COR-L47 (cell line): Measurements from ENCODE around the gene CNTNAP4.
A peak's percentile ranks its signal among the peaks of the same experiment; 100 is the strongest.

Experiments used
- DNase-seq: peaks from one replicate; lab custom pipeline; 2025; lab: John Stamatoyannopoulos, UW

The CNTNAP4 gene

DNA sequence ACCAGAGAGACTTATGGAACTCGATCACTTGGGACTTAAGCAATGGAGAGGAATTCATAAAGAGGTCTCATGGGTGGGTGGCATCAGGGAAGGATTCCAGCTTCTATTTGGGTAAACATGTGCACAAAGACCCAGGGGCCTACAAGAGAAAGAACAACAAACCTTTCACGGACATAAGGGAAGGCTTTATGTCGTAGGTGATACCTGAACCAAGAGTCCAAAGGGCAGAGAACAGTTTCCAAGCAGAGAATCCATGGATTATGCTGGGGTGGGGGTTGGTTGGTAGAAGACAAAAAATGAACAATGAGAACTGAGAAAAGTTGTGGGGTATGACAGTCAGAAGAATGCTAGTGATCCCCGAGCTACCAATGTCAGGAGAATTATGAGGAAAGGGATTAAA lies 119.8 kb downstream of the CNTNAP4 start:
- DNase-seq: no peak

DNA sequence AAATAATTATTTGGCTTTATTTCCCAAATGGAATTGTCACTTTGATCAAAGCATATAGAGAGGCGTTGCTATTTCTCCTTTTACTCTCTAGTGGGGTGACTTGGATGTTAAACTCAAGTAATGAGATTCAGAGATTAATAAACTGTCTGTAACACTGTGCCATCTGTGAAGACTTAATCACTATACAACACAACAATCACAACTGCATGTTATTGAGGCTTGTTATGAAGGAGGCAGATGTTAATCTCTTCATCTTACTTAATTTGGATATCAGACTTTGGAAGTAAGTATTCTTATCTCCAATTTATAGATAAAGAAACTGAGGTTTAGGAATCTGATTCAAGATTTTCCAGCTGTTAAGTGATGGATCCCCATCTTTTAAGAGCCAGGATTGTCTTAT lies 132.5 kb downstream of the CNTNAP4 start:
- DNase-seq: no peak

DNA sequence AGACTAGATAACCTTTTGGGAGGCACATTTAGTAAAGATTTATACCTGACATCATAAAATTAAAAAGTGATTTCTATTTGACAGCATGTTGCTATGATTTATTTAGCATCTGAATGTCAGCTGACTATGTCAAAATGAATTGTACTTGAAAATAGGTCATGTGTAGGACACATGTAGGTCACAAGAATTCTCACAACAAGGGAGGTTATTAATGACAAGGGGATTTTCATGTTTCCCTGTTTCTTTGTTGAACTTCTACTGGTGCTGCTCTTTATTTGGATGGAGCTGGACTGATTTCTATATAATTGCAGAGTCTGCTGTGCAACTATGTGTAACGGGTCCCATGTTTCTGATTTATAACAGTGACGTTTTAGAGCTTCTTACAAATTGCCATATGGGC lies 144.4 kb downstream of the CNTNAP4 start:
- no peak for DNase-seq

DNA sequence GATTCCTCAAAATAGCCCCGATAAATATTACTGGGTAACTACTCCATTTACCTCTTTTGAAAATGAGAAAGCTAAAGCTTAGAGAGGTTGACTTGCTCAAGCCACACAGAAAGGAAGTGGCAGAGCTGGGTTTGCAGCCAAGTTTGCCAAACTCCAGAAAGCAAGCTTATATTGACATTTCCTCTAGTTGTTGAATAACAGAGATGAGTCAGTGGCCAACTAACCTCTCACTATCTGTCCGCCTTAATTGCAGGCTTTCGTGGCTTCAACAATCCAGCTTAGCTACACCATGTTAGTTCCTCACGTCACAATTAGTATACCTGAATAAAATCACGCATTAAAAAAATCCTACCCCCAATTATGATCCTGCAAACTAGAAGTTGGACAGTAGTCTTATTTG lies 151.7 kb downstream of the CNTNAP4 start:
- DNase-seq: peak; percentile 44

DNA sequence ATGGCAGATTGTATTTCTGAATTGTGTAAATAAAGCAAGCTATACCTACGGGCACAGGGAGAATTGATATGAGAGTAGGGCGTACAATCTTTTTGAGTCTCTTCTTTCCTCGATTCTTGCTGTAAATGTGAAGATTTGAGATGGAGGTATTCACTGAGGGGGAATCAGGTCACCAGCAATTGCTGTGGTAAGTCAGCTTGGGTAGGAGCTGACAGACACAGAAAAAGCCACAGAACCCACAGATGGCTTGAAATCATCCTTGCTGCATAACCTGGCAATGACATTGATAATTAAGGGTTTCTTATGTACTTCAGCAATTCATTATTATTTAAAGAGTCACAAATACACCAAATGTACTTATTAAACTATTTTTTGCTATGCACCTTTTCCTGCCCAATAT lies 164.2 kb downstream of the CNTNAP4 start:
- no peak for DNase-seq

DNA sequence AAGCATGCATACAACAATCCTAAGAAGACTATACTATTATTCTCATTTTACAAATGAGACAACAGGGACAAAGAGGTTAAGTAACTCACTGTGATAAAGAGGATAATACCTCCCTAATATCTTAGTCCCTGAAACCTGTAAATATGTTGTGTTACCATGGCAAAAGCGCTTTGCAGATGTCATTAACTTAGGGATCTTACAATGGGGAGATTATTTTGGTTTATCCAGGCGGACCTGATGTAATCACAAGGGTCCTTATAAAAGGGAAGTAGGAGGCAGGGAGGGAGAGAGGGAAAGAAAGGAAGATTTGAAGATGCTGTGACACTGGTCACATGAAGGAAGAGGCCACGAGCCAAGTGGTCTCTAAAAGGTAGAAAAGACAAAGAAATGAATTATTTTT lies 164.7 kb downstream of the CNTNAP4 start:
- no peak for DNase-seq

DNA sequence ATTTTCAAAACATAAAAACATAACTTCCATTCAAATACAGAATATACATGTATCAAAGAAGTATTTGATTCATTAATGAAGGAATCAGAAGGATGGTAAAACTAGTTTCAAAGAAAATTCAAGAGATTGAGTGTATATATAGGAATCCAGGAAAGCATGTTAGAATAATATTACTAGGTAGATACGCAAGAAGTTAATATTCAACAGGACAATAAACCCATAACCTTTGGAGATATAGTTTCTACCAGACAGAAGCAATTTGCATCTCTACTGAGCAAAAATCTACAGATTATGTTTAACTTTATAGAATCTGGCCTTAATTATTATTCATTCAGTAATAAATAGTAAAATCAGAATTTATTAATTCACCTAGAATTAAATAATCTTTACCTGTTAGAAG lies 166.8 kb downstream of the CNTNAP4 start:
- no peak for DNase-seq

DNA sequence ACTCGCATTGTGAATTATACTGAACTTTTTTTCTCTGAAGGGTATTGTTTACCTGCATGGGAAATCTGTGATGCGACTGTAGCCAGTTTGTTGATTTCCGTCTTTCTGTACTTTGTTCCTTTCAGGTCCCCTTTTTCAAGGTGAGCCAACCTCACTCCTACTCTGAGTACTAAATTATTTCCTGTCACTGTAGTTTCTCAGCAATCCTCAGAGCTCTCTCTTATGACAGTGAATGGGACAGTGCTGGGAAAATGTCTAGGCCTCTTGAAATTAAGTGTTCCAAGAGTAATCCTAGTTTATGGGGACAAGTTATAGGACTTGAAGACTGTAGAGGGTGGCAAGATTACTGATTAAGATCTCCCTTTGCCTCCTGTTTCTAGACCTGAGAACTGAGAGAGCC lies 167.6 kb downstream of the CNTNAP4 start:
- DNase-seq: no peak

DNA sequence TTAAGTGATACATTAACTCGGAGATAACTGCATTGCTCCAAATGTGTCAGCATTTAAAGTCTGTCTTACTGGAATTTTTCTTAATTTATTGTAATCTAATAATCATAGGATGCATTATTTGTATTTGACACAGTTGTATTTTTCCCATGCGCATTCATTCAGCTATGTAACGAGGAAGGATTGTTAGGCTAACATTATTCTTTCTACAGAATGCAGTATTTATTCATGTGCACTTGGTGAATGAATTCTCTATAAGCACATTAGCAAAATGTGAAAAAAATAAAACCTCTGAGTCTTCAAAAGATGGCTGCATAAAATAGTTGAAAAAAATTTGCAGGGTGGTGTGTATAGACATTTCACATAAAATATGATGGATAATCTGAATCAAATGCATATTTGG lies 168.6 kb downstream of the CNTNAP4 start:
- DNase-seq: no peak

DNA sequence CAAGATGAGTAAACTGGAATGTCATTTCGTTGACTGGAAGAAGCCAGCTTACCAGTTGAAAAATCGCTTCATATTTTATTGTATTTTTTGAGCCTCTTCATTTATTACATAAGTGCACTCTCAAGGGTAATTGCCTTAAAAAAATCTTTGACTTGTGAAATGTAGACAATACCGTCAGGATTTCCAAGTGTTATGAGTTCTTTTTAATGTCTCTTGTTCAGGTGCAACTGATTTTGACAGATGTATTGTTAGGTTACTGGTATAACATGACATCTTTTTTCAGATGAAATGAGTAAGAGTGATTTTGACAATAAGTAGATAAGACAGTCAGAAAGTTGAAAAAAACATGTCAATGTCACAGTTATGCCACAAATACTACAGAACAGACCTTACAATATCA lies 169.1 kb downstream of the CNTNAP4 start:
- no peak for DNase-seq

DNA sequence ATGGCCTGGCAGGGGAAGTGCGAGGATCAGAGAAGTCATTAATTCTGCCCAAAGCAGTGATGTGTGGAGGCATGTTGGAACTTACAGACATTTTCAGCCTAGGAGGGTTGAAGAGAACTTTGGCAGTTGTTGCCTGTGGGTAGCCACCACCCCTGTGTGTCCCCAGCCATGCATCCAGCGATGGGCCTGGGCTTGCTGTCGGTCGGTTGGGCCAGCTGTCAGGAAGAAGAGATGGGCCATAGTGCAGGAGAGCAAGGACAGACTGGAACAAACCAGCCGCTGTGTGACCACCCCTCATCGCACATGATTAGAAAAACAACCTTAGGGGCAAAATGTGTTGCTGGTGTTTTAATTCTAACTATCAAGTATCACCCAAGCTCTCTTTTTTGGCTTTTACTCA lies 173.7 kb downstream of the CNTNAP4 start:
- DNase-seq: no peak

DNA sequence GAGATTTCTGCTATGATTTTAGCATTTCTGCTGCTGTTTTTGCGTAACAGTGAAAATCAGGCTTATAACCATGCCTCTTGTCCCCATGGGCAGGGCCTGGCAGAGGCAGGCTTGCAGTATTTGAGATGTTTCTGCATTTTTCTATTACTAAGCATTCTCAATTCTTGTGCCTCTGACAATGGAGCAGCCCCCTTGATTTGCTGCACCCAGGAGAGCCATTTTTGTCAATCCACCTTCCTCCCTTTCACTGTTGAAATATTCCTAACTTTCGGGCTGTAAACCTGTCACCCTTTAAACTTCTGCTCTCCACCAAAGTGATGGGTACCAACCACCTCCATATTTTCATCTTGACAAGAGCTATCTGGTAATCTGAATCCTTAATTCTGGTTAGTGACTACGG lies 178.1 kb downstream of the CNTNAP4 start:
- no peak for DNase-seq

DNA sequence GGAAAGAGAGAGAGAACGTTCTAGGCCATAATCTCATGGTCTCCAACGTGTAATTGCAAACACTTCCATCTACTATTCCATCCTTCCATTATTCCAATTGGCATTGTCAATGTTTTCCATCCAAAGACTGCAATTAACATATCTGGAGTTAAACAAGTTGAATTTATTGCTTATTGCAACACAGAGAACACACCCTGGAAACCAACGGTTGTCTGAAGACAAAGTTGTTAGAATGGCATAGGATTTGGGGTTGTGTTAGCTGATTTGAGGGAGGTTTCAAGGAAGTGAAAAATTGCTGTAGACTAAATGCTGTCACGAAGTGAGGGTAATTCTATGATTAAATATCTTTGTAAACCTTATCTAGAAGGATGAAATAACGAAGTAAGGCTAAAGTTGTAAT lies 178.8 kb downstream of the CNTNAP4 start:
- DNase-seq: no peak

DNA sequence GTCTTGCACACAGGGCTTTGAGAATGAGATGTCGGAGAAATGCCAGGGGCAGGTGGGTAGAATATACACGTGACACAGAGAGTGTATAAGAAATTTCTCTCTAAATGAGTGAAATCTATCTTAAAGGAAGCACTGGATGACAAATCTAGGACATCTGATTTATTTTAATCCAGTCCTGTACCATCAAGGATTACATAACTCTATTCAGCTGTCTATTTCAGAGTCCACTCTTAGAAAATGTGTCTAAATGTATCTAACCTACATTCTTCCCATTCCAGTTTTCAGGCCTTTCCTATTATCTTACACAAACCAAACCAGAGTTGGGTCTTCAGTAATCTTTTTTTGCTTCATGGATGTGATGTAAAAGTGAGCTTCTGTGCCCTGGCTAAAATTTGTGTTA lies 181.9 kb downstream of the CNTNAP4 start:
- no peak for DNase-seq

DNA sequence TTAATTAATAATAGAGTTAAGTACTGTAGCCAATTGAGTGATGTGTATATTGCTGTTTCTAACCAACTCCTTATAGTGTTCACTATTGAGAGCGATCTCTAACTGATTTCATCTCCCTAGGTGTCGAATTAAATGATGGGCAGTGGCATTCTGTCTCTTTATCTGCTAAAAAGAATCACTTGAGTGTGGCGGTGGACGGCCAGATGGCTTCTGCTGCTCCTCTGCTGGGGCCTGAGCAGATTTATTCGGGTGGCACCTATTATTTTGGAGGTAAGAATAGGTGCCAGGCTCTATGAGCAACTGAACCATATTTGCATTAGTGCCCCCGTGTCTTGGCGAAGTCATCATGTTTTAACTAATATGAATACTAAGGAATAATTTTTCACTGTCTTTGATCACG lies 184.6 kb downstream of the CNTNAP4 start:
- DNase-seq: no peak

DNA sequence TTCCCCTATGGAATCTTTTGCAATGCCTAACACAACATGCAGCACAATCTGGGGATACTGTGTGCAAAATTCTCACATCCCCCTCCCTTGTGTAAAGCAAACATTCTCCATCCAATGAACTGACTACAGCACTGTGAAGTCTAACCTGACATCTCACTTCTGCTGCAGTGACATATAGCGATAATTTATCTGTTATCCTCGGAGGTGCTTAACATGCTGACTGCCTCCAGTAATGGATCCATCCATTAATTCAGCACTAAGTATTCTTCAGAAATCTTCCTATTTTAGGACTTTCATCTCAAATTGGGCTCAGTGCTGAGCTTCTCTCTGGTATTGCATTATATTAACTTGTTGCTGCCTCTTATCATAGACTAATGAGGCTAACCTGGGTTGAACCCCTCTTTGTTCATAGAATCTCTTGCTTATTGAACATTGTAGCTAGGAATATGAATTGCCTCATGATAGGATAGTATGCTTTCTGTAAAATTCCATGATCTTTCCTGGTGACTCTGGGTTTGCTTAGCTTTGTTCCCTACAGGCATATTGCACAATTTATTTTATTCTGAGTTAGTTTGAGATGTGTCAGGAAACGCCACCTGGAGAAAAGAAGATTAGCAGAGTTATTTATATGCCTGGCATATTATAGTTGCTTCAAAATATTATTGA lies 187.9 kb downstream of the CNTNAP4 start:
- no peak for DNase-seq

DNA sequence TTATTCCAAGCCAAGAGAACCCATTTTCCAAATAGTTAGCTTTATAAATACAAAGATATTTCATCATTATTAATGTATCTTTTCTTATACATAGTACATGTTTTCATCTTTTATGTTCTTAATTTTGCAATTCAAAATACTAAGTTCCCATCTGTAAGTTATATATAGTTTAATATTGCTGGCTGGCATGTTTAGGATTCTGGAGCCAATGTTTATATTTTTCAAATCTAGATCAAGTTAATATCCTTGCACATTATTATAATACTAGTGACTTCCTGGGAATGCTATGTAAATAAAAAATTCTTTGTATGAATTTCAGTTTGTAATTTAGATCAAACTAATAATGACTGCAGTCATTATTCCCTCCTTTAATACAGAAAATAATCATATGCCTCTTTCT lies 189.7 kb downstream of the CNTNAP4 start:
- no peak for DNase-seq

DNA sequence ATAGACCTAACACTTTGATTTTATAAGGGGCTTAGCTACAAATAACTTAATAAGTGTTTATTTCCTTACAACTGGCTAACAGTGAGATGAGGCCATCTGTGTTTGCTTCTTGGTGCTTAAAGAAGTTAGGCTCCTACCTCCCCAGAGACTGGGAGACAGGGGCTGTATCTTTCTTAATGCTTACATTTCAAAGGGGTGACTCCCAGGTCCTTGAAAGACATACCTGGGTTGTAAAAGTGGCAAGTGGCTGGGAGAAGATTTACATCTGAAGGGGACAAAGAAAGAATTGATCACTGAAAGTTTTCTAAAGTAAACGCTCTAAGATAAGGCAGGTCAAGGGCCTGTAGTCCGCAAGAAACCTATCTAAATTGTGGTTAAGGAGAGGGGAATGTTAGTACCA lies 196.8 kb downstream of the CNTNAP4 start:
- no peak for DNase-seq

DNA sequence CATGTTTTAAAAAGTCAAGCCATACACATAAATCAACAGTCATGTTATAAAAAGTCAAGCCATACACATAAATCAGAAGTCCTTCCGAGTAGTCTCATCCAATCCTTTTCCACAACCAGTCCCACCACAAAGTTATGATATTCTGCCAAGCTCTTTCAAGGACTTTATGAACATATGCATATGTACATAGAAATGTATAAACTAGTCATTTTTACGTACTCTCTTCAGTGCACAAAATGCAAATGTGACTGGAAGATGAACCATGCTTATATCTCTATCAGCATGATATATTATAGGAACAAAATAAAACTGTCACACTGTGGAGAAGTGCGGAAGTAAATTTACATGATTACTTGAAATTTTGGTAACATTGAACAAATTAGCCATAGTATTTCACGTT lies 200.9 kb downstream of the CNTNAP4 start:
- DNase-seq: no peak

DNA sequence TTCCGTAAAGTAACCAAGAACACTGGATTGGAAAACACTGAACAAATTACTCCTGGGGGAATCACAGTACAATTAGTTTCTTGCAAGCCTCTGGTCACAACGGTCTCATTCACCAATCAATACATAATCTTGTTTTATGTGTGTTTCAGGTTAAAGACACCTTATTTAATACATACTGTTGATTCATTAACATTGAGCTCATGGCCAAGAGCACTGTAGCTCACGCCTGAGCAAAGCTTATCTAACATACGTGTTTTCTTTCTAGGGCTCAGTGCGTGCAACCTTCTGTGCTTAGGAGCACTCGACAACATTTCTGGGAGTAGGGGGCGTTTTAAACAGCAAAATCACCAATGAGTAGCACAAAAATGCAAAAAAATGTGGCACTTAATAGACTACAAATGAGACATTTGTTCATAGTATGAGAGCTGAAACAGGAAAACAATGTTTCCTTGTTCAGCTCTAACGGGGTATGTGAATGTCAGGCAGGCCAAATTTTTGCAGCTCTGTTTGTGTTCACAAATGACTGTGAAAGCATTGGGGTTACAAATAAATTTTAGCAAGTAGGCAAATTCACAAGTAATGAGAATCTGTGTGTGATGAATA lies 206.2 kb downstream of the CNTNAP4 start:
- no peak for DNase-seq

DNA sequence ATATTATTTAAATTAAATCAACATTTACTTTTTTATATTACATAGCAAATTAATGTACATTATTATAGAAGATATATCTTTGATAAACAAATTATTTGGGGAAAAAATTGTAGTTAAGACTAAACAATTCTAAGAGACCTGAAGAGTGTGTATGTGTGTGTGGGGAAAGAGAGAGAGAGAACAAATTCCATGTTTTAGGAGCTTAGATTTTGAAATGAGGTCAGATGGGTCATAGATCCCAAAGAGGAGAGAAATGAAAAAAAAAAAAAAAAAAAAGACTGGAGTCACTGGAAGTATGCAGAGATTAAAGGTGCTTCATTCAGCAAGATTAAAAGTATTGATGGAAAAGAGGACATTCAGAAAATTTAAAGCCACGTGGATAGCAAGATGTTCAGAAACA lies 206.8 kb downstream of the CNTNAP4 start:
- no peak for DNase-seq

DNA sequence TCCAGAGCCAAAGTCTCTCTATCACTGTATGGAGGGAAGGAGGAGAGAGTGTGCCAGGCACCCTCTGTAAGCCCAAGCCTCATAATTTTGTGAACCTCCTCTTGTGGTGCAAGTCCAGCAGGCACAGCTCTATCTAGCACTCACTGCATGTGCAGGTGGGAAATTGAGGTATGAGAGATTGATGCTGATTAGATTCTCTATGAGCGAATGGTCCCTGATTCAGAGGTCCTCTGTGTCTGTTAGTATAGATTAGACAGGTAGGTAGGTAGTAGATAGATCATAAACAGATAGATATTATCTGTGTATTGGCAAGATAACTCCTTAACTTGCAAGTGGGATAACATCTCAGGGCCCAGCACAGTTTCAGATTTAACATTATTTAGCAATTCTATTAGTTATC lies 209.5 kb downstream of the CNTNAP4 start:
- DNase-seq: no peak

DNA sequence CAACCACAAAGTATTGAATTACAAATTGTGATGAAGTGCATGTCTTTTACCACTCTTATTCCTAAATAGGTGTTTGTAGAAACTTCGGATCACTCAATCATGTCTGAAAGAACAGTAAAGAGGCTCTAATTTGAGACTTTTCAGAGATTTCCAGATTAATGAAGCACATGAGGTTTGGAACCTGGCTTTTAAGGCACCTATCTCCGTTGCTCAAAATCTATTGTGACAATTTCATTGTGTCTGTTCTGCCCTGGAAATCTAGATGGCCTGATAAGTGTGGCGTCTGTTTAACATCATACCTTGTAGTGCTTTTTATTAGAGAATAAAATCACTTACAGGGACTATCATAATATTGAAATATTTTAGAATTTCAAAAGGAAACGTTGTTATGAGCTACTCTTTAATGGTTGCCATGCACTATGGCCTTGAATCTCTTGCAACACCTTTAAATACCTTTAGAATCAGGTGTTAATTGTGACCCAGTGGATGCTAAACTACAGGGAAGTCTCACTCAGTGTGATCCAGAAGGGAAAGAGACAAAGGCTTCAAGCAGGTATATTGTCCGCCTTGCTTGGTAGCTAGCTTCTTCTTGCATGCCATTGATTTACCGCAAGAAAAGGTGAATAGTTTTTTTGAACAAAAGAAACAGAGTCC lies 210.3 kb downstream of the CNTNAP4 start:
- no peak for DNase-seq

DNA sequence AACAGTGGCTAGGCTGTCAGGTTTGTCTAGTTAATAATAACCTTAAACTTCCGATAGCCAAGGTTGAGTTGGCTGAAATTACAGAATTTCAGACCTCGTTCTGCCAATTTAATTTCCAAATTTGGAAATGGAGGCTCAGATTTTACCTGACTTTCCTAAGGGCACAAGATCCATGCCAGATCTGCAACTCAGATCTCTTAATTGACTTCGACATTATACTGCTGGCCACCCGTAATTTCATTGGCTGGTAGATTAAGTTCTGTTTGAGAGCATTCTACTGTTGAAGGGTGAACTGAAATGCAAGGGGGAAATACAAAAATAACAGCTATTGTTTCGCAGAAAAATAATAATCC lies 210.8 kb downstream of the CNTNAP4 start:
- no peak for DNase-seq
